HepG2 (cell line): ENCODE measurements around the gene AUP1. TPM values are rescaled to one million over a fixed set of nuclear protein-coding genes. Genes with fewer than 3 reads are reported as not detected.

Experiments used
- EEA1 ChIP-seq: sonication (generic); formaldehyde crosslinking; IDR thresholded peaks from 2 replicates; pipeline ENCODE4 v1.5.1; 2020; ENCODE audit warnings: mild to moderate bottlenecking, missing genetic modification reagents, borderline replicate concordance
- FOXA3 ChIP-seq: IDR thresholded peaks from 2 replicates; pipeline ENCODE4 v1.6.1; 2016; ENCODE audit warnings: missing genetic modification reagents, missing compliant biosample characterization
- KAT8 ChIP-seq: IDR thresholded peaks from 2 replicates; pipeline ENCODE4 v1.6.1; 2016; ENCODE audit warnings: missing genetic modification reagents, missing compliant biosample characterization
- KLF16 ChIP-seq, 2 experiments: sonication (generic) in 1 of 2; formaldehyde crosslinking in 1 of 2; IDR thresholded peaks; 2 replicates each; pipeline versions ENCODE4 v1.6.1 to v1.8.0; 2016 to 2023; ENCODE audit warnings: missing genetic modification reagents in 2 of 2, missing compliant biosample characterization in 1 of 2
- NPAS2 ChIP-seq: sonication (generic); formaldehyde crosslinking; IDR thresholded peaks from 2 replicates; pipeline ENCODE4 v1.8.0; 2022; ENCODE audit warnings: mild to moderate bottlenecking, missing genetic modification reagents, borderline replicate concordance
- NR2F1 ChIP-seq, 2 experiments: fragments of 450-650 bp in 1 of 2; formaldehyde crosslinking in 1 of 2; IDR thresholded peaks; 2 replicates each; pipeline versions ENCODE4 v1.5.0 to v1.6.1; 2016 to 2020; ENCODE audit warnings: mild to moderate bottlenecking in 1 of 2, missing compliant biosample characterization in 1 of 2, missing genetic modification reagents in 1 of 2, moderate library complexity in 1 of 2
- POLR2AphosphoS2 ChIP-seq: IDR thresholded peaks from 2 replicates; pipeline ENCODE4 v1.6.1; 2011; ENCODE audit warnings: low read depth, low read length, improper control_type of control experiment
- SP5 ChIP-seq: IDR thresholded peaks from 2 replicates; pipeline ENCODE4 v1.6.1; 2016; ENCODE audit warnings: low read depth, borderline replicate concordance
- ZFX ChIP-seq: sonication (generic); formaldehyde crosslinking; IDR thresholded peaks from 2 replicates; pipeline ENCODE4 v1.4.0; 2020; ENCODE audit warnings: mild to moderate bottlenecking, low read depth, missing genetic modification reagents, moderate library complexity
- ZNF230 ChIP-seq: sonication (generic); formaldehyde crosslinking; IDR thresholded peaks from 2 replicates; pipeline ENCODE4 v1.4.0; 2020; ENCODE audit warnings: mild to moderate bottlenecking, missing genetic modification reagents
- ZNF549 ChIP-seq: sonication (generic); formaldehyde crosslinking; IDR thresholded peaks from 2 replicates; pipeline ENCODE4 v1.5.0; 2020; ENCODE audit warnings: missing genetic modification reagents
- ZNF550 ChIP-seq: sonication (generic); formaldehyde crosslinking; IDR thresholded peaks from 2 replicates; pipeline ENCODE4 v1.4.0; 2020; ENCODE audit warnings: mild to moderate bottlenecking, missing genetic modification reagents, borderline replicate concordance
- ZNF556 ChIP-seq: sonication (generic); formaldehyde crosslinking; IDR thresholded peaks from 2 replicates; pipeline ENCODE4 v1.4.0; 2020; ENCODE audit warnings: mild to moderate bottlenecking, missing genetic modification reagents, borderline replicate concordance
- ZNF557 ChIP-seq: sonication (generic); formaldehyde crosslinking; IDR thresholded peaks from 2 replicates; pipeline ENCODE4 v1.4.0; 2020; ENCODE audit warnings: missing genetic modification reagents
- ZNF772 ChIP-seq: sonication (generic); formaldehyde crosslinking; IDR thresholded peaks from 2 replicates; pipeline ENCODE4 v1.5.0; 2020; ENCODE audit warnings: mild to moderate bottlenecking, missing genetic modification reagents
- ZSCAN31 ChIP-seq: sonication (generic); formaldehyde crosslinking; IDR thresholded peaks from 2 replicates; pipeline ENCODE4 v1.5.0; 2020; ENCODE audit warnings: low read depth, mild to moderate bottlenecking, missing genetic modification reagents
- polyA plus RNA-seq, 8 experiments: library from polyadenylated mRNA; depleted of rRNA in 3 of 8; stranded (reverse) in 7 of 8; unstranded in 1 of 8; fragments of >200 nt; fragmentation: Illumina TruSeq in 4 of 8; extraction: Trizol in 4 of 8; gene quantifications; 2 replicates each; pipeline versions ENCODE4 v1.2.1 to v1.2.3, GENCODE V29; 2011 to 2016; ENCODE audit warnings: low read depth in 4 of 8, missing spikeins in 1 of 8, mixed read lengths in 1 of 8; ENCODE audit not compliant: insufficient read depth in 1 of 8
- total RNA-seq, 5 experiments: library from RNA; depleted of rRNA; stranded (reverse); fragments of >200 nt; fragmentation: Illumina TruSeq; extraction: Trizol; gene quantifications; 2 replicates each; pipeline ENCODE4 v1.2.3, GENCODE V29; 2016; ENCODE audit warnings: low read depth in 1 of 5
- TF ChIP-seq, protein P1 (sequence below): sonication (generic); formaldehyde crosslinking; IDR thresholded peaks from 2 replicates; pipeline ENCODE4 v1.4.0; 2020; ENCODE audit warnings: mild to moderate bottlenecking, missing genetic modification reagents
- TF ChIP-seq, protein P2 (sequence below): sonication (generic); formaldehyde crosslinking; IDR thresholded peaks from 2 replicates; pipeline ENCODE4 v1.8.1; 2022; ENCODE audit warnings: mild to moderate bottlenecking, missing genetic modification reagents
- TF ChIP-seq, protein P3 (sequence below): sonication (generic); formaldehyde crosslinking; IDR thresholded peaks from 2 replicates; pipeline ENCODE4 v1.4.0; 2020; ENCODE audit warnings: missing genetic modification reagents, borderline replicate concordance
- TF ChIP-seq, protein P4 (sequence below): conservative IDR thresholded peaks from 2 replicates; pipeline ENCODE4 v1.6.1; 2018; ENCODE audit warnings: missing genetic modification reagents

The AUP1 gene
- total and polyA plus RNA-seq, 2 of the 13 experiments (the other 11 are each of a cell fraction or from before 2014, with no cell fraction given): 174 to 267 TPM

DNA sequence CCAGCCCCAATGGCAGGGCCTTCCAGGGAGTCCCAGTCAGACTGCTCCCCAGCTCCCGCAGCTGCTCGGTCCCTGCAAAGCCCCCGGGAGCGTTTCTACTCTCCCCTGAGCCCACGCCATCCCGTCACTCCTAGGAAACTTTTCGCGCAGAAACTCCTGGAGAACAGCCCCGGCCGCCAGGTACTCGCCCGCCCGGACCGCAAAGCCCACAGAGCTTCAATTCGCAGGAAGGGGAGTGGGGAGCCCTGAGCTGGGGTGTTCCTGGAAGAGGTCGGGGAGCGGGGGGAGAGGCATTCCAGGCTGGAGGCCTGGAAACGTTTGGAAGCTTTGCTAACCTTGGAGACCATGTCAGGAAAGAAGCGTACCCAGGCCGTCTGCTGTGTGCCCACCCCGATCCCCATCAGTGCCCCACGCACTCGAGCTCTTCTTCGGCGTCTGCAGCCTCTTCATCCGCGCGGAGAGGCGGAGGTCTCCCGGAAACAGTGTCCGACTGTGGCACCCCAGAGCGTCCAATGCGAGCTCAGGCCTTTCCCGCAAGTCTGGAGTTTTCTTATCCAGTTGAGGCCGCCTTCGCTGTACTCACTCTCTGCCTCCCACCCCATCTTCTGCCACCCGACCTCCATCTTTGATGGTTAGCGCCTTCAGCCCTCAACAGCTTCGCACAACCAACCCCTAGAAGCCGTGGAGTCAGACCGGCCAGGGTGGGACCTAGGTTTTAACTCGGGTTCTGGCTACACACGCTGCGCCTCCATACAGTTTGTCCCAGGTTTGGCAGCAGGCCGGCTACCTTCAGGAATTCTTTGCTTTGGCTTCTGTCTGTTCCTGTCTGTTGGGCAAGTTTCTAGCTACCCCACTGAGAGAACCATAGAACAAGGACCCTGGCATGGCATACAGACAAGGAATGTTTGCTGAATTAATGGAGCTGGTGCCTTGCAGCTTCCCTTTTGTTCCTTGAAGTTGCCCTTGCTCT is 25.7 kb downstream of the AUP1 start (continued):
- TF ChIP-seq ZNF550 (CRISPR knock-in tag) (peak; percentile 52; the same call in 1 of the 2 replicates), SP5 (CRISPR knock-in tag) (no peak), ZNF556 (CRISPR knock-in tag) (no peak), POLR2AphosphoS2 (no peak), KLF16 (CRISPR knock-in tag; IDR thresholded peaks at IDR 0.05) (0 out of 4 replicates have a peak, but pooled peaks of 1 of the 2 experiments have one; percentile 10), ZNF772 (no peak), ZNF549 (CRISPR knock-in tag) (no peak), FOXA3 (CRISPR knock-in tag) (no peak), ZFX (CRISPR knock-in tag) (0 out of 2 replicates have a peak, but pooled peaks have one; percentile 18), ZNF230 (CRISPR knock-in tag) (no peak), ZNF557 (CRISPR knock-in tag) (0 out of 2 replicates have a peak, but pooled peaks have one; percentile 2), ZSCAN31 (CRISPR knock-in tag) (no peak), EEA1 (CRISPR knock-in tag) (no peak), NPAS2 (CRISPR knock-in tag) (no peak), NR2F1 (CRISPR knock-in tag; IDR thresholded peaks at IDR 0.05) (no peak), KAT8 (CRISPR knock-in tag) (no peak)
- TF ChIP-seq, protein P1, sequence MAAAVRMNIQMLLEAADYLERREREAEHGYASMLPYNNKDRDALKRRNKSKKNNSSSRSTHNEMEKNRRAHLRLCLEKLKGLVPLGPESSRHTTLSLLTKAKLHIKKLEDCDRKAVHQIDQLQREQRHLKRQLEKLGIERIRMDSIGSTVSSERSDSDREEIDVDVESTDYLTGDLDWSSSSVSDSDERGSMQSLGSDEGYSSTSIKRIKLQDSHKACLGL: no peak
- TF ChIP-seq, protein P2, sequence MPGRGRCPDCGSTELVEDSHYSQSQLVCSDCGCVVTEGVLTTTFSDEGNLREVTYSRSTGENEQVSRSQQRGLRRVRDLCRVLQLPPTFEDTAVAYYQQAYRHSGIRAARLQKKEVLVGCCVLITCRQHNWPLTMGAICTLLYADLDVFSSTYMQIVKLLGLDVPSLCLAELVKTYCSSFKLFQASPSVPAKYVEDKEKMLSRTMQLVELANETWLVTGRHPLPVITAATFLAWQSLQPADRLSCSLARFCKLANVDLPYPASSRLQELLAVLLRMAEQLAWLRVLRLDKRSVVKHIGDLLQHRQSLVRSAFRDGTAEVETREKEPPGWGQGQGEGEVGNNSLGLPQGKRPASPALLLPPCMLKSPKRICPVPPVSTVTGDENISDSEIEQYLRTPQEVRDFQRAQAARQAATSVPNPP: no peak
- TF ChIP-seq, protein P3, sequence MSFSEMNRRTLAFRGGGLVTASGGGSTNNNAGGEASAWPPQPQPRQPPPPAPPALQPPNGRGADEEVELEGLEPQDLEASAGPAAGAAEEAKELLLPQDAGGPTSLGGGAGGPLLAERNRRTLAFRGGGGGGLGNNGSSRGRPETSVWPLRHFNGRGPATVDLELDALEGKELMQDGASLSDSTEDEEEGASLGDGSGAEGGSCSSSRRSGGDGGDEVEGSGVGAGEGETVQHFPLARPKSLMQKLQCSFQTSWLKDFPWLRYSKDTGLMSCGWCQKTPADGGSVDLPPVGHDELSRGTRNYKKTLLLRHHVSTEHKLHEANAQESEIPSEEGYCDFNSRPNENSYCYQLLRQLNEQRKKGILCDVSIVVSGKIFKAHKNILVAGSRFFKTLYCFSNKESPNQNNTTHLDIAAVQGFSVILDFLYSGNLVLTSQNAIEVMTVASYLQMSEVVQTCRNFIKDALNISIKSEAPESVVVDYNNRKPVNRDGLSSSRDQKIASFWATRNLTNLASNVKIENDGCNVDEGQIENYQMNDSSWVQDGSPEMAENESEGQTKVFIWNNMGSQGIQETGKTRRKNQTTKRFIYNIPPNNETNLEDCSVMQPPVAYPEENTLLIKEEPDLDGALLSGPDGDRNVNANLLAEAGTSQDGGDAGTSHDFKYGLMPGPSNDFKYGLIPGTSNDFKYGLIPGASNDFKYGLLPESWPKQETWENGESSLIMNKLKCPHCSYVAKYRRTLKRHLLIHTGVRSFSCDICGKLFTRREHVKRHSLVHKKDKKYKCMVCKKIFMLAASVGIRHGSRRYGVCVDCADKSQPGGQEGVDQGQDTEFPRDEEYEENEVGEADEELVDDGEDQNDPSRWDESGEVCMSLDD: no peak
- TF ChIP-seq, protein P4, sequence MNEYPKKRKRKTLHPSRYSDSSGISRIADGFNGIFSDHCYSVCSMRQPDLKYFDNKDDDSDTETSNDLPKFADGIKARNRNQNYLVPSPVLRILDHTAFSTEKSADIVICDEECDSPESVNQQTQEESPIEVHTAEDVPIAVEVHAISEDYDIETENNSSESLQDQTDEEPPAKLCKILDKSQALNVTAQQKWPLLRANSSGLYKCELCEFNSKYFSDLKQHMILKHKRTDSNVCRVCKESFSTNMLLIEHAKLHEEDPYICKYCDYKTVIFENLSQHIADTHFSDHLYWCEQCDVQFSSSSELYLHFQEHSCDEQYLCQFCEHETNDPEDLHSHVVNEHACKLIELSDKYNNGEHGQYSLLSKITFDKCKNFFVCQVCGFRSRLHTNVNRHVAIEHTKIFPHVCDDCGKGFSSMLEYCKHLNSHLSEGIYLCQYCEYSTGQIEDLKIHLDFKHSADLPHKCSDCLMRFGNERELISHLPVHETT (CRISPR knock-in tag): no peak
